Suppressor macrophage treated with lipopolysaccharide for 4 hours (primary cell): ENCODE measurements around the gene TOLLIP.
"Not testable (repeated sequence)": the region's sequence is repeated elsewhere in the genome, so short reads cannot be mapped to it uniquely, and the experiment has no call there.

ENCODE experiments used
- DNase-seq: peaks from one replicate; pipeline ENCODE4 v3.0.0-alpha.2; 2020

TOLLIP gene

GRCh38 chr11:1242751-1243150 is 66.7 kb downstream of the TOLLIP start:
- not testable (repeated sequence) for DNase-seq

- no peak for DNase-seq
Measured at GRCh38 chr11:1242289-1242688, 67.1 kb downstream of the TOLLIP start.

- no peak for DNase-seq
Measured at GRCh38 chr11:1241706-1242105, 67.7 kb downstream of the TOLLIP start.

- no peak for DNase-seq
Measured at GRCh38 chr11:1240771-1241170, 68.7 kb downstream of the TOLLIP start.

- no peak for DNase-seq
Measured at GRCh38 chr11:1239596-1240205, 69.7 kb downstream of the TOLLIP start.

- DNase-seq: no peak
Measured at GRCh38 chr11:1238767-1239595, 70.5 kb downstream of the TOLLIP start.

GRCh38 chr11:1237851-1238250 is 71.6 kb downstream of the TOLLIP start:
- no peak for DNase-seq

- no peak for DNase-seq
Measured at GRCh38 chr11:1237128-1237580, 72.3 kb downstream of the TOLLIP start.

GRCh38 chr11:1236316-1237127 is 72.9 kb downstream of the TOLLIP start:
- DNase-seq: no peak

- DNase-seq: no peak
Measured at GRCh38 chr11:1235901-1236315, 73.5 kb downstream of the TOLLIP start.

- DNase-seq: no peak
Measured at GRCh38 chr11:1235306-1235900, 74.0 kb downstream of the TOLLIP start.

- no peak for DNase-seq
Measured at GRCh38 chr11:1234771-1235305, 74.6 kb downstream of the TOLLIP start.

- no peak for DNase-seq
Measured at GRCh38 chr11:1234054-1234720, 75.2 kb downstream of the TOLLIP start.

GRCh38 chr11:1233351-1234053 is 75.9 kb downstream of the TOLLIP start:
- DNase-seq: no peak

GRCh38 chr11:1232883-1233321 is 76.5 kb downstream of the TOLLIP start:
- no peak for DNase-seq

GRCh38 chr11:1232021-1232882 is 77.2 kb downstream of the TOLLIP start:
- no peak for DNase-seq

- no peak for DNase-seq
Measured at GRCh38 chr11:1231396-1232020, 77.9 kb downstream of the TOLLIP start.

- DNase-seq: no peak
Measured at GRCh38 chr11:1230456-1231395, 78.7 kb downstream of the TOLLIP start.

GRCh38 chr11:1230121-1230455 is 79.3 kb downstream of the TOLLIP start:
- DNase-seq: no peak
